Ovary (tissue), 9 donors: Measurements from ENCODE around the gene TUFT1. TPM values are rescaled to one million over a fixed set of nuclear protein-coding genes. Genes with fewer than 3 reads are reported as not detected.
A peak's percentile ranks its signal among the peaks of the same experiment; 100 is the strongest.

Experiments
- DNase-seq, 5 donors: peaks; one replicate each; pipeline ENCODE4 v3.0.0-alpha.2; 2019 to 2020
- H3K27ac ChIP-seq, 2 donors: fragments of 200-600 bp; one replicate each; pipeline versions ENCODE4 v1.5.1 to v1.8.0; 2019 to 2022
- H3K27me3 ChIP-seq: fragments of 200-600 bp; one replicate; pipeline ENCODE4 v1.8.0; 2022
- H3K36me3 ChIP-seq: fragments of 200-600 bp; sonication (generic); one replicate; pipeline ENCODE4 v1.5.1; 2019
- H3K4me1 ChIP-seq: one replicate; pipeline ENCODE4 v1.8.1; 2013; ENCODE audit warnings: mild to moderate bottlenecking, moderate library complexity; ENCODE audit not compliant: insufficient read depth
- H3K4me3 ChIP-seq: fragments of 200-600 bp; sonication (generic); one replicate; pipeline ENCODE4 v1.5.1; 2017
- H3K9me3 ChIP-seq, 2 donors: fragments of 200-600 bp in 1 of 2; sonication (generic) in 1 of 2; one replicate each; pipeline versions ENCODE4 v1.5.1 to v1.8.1; 2013 to 2019; ENCODE audit warnings: mild to moderate bottlenecking in 1 of 2, moderate library complexity in 1 of 2
- CTCF ChIP-seq, 3 donors: fragments of 450-650 bp in 2 of 3; fragments of 200-600 bp in 1 of 3; IDR thresholded peaks; one replicate each; pipeline versions ENCODE4 v1.5.1 to v1.8.0; 2016 to 2022; ENCODE audit warnings: antibody characterized with exemption in 3 of 3, mild to moderate bottlenecking in 1 of 3
- EP300 ChIP-seq: sonication (generic); formaldehyde crosslinking; IDR thresholded peaks from one replicate; pipeline ENCODE4 v1.6.1; 2017; ENCODE audit warnings: antibody characterized with exemption
- POLR2A ChIP-seq: fragments of 450-650 bp; IDR thresholded peaks from one replicate; pipeline ENCODE4 v1.6.1; 2017; ENCODE audit warnings: antibody characterized with exemption, mild to moderate bottlenecking, moderate library complexity
- WGBS, 3 donors: extraction: QIAGEN DNeasy Blood & Tissue Kit in 1 of 3; methylation state at CpG; one replicate each; pipeline versions ENCODE4 v1.1.5 to v1.1.7; 2013 to 2017; 5-methylcytosine and 5-hydroxymethylcytosine counted together
- intact Hi-C, 4 donors: fragments of 100-400 bp; cut with DNase I; formaldehyde crosslinking; loops; one replicate each; pipeline versions ENCODE4 v1.11.0 to v1.15.1; 2022 to 2023
- polyA plus RNA-seq, 2 donors: library from polyadenylated mRNA; stranded (reverse); fragments of 200-250 nt in 1 of 2; fragments of 350-450 nt in 1 of 2; fragmentation: Illumina TruSeq in 1 of 2; extraction: RNeasy Lipid Tissue Mini Kit (QIAGEN cat#74804) in 1 of 2; gene quantifications; one replicate each; pipeline ENCODE4 v1.2.3, GENCODE V29; 2013 to 2014
- total RNA-seq, 7 donors: library from RNA; depleted of rRNA in 2 of 7; stranded (reverse); fragments of >200 nt in 2 of 7; fragmentation: NEBNext Ultra II Directional in 3 of 7; extraction: Animal tissue kit (Norgen Biotek cat#: 25700) in 3 of 7; gene quantifications; one replicate each; pipeline versions ENCODE4 v1.1.0 to v1.2.4, GENCODE V29; 2016 to 2023
- donor health status: DM: no; HTN: no; CAD: no; lungs with moderate emphysema.
- donor health status: DM: no; HTN: no; CAD: no.
- donor health status: Bipolar disorder and iron deficiency.
- donor health status: DM: yes; HTN: yes; CAD: no.
- donor health status: DM: no; HTN: no; CAD: no.
- donor health status: DM: yes; HTN: yes; CAD: no.

Gene TUFT1
- total and polyA plus RNA-seq, 9 donors, result 5.0 to 10.2 (median 7.3) TPM

GRCh38 chr1:151529211-151529702 is 10.9 kb upstream of the TUFT1 start:
- WGBS, 3 donors, result 81 to 88% (median 84%) methylated on average over 11 of the region's 11 CpGs

GRCh38 chr1:151529781-151530180 is 10.3 kb upstream of the TUFT1 start:
- DNase-seq, result peak in 1 of 5 donors; percentile 16
- TF ChIP-seq EP300, result no peak
- no peak for TF ChIP-seq CTCF (IDR thresholded peaks at IDR 0.05)
- no peak for TF ChIP-seq POLR2A
- 93 to 94% (median 93%) methylated on average over 18 of the region's 18 CpGs for WGBS, 3 donors
- Histone ChIP-seq H3K4me3 (no peak overlapping the region), H3K4me1 (no peaks in the 10 kb centered on the region), H3K27ac (no peak overlapping the region), H3K36me3 (no peaks in the 10 kb centered on the region), H3K27me3 (no peaks in the 10 kb centered on the region), H3K9me3 (no peaks in the 10 kb centered on the region)
- intact Hi-C loops, result loop anchor here in 2 of 4 donors (10.0 kb wide), 1 partner anchor 205 kb away; no protein-coding TSS in a partner anchor

More at GRCh38 chr1:151529211-151529702, 10.9 kb upstream of the TUFT1 start:
- Histone ChIP-seq H3K27me3 (no peaks in the 10 kb centered on the region), H3K4me3 (no peak overlapping the region), H3K4me1 (no peaks in the 10 kb centered on the region), H3K9me3 (no peaks in the 10 kb centered on the region), H3K36me3 (no peaks in the 10 kb centered on the region), H3K27ac (no peak overlapping the region)
- DNase-seq, result peak in 1 of 5 donors; percentile 6
- intact Hi-C loops, result no loop called here
- TF ChIP-seq CTCF (IDR thresholded peaks at IDR 0.05) (no peak), POLR2A (no peak), EP300 (no peak)

GRCh38 chr1:151530461-151530860 is 9.6 kb upstream of the TUFT1 start:
- H3K36me3 ChIP-seq, result no peaks in the 10 kb centered on the region
- H3K27ac ChIP-seq, result no peak overlapping the region
- no peak for DNase-seq
- no peak for TF ChIP-seq POLR2A
- TF ChIP-seq CTCF (IDR thresholded peaks at IDR 0.05), result no peak
- TF ChIP-seq EP300, result no peak
- no peaks in the 10 kb centered on the region for H3K4me1 ChIP-seq
- 75 to 78% (median 75%) methylated on average over 11 of the region's 11 CpGs for WGBS, 3 donors
- intact Hi-C loops, result loop anchor here in 2 of 4 donors (10.0 kb wide), 1 partner anchor 204 kb away; no protein-coding TSS in a partner anchor
- no peaks in the 10 kb centered on the region for H3K9me3 ChIP-seq
- H3K27me3 ChIP-seq, result no peaks in the 10 kb centered on the region
- no peak overlapping the region for H3K4me3 ChIP-seq

- H3K4me3 ChIP-seq, result no peak overlapping the region
- no peaks in the 10 kb centered on the region for H3K9me3 ChIP-seq
- TF ChIP-seq CTCF (IDR thresholded peaks at IDR 0.05) (no peak), EP300 (no peak), POLR2A (no peak)
- no peaks in the 10 kb centered on the region for H3K27me3 ChIP-seq
- H3K27ac ChIP-seq, result no peak overlapping the region
- WGBS, 3 donors, result 65 to 77% (median 67%) methylated on average over 10 of the region's 10 CpGs
- H3K36me3 ChIP-seq, result no peaks in the 10 kb centered on the region
- intact Hi-C loops, result loop anchor here in 3 of 4 donors (2.0 to 10.0 kb wide), 2 partner anchors 201 kb away; no protein-coding TSS in a partner anchor
- H3K4me1 ChIP-seq, result no peaks in the 10 kb centered on the region
- no peak for DNase-seq
These were observed 6.2 kb upstream of the TUFT1 start for GRCh38 chr1:151533870-151534269.
